ENCODE data around the gene MMRN2. TPM values are rescaled to one million over a fixed set of nuclear protein-coding genes. Genes with fewer than 3 reads are reported as not detected.
"Not testable (repeated sequence)": the region's sequence is repeated elsewhere in the genome, so short reads cannot be mapped to it uniquely, and the experiment has no call there.

The MMRN2 gene
- total RNA-seq, 1 experiment from 2014 or later, result 14.5 TPM

DNA sequence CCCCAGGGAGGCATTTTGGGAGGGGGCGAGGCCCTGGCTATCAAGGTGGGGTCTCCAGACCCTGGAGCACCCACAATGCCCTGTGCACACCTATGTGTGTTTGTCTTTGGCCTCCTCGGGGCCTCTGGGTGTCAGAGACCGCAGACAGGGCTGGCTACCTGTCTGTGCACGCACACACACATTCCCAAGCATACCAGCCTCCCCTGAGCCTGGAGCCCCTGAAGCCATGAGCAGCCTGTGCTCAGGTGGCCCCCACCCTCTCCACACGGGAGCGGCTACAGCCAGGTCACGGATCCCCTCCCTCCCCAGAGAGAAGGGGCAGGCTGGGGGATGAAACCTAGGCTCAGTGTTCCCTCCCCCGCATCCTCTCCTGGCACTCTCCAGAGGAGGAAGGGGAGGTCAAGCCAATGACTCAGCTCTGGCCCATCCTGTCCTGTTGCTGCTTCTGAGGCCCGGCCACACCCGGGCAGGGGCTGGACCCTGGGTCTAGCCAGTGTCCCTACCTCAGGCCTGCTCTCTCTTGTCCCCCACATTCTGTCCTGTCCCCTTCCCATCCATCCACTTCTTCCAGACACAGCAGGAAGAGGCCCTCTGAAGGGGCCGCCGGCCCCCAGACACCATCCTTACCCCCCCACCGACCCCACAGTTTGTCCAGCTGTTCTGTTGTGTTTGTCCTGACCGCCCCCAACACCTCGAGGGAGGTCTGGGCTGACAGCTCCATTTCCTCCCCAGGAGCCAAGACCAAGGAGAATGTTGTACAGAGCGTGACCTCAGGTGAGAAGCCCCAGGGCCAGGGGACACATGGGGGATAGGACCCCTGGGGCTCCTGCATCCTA, 1.7 kb upstream of the MMRN2 start:
- DNase-seq (ENCODE audit: low read depth), result peak; percentile 91
- in situ Hi-C loops (cut with HindIII; ENCODE audit: low pct_unique_long_range_greater_than_20kb, low sequenced_read_pairs), result no loop called here

DNA sequence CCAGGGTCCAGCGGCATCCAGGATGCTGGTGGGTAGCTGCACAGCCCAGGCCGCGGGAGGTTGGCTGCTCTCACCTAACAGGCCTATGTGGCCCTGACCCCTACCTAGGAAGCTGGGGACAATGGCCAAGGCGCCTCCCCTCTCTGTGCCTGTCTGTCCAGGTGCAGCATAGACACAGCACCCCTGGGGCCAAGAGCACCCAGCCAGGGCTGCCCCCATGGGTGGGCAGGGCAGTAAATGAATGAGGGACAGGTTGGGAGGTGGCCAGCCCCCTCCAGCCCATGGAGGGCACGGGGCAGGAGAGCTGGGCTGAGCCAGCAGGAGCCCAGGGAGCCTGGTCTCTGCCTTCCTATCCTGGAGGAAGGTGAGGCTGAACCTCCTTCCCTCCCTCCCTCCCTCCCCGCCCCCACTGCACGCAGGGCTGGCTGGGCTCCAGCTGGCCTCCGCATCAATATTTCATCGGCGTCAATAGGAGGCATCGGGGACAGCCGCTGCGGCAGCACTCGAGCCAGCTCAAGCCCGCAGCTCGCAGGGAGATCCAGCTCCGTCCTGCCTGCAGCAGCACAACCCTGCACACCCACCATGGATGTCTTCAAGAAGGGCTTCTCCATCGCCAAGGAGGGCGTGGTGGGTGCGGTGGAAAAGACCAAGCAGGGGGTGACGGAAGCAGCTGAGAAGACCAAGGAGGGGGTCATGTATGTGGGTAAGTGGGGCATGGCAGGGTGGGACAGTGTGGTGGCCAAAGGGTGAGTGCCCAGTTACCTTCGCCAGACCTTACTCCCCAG, 893 bp upstream of the MMRN2 start, which contains the start of gene SNCG:
SNCG (plus strand) TSS at position 484 of the 785 bp plus-strand sequence; CDS start at position 583, 99 bp downstream.
- in situ Hi-C loops (cut with HindIII; ENCODE audit: low pct_unique_long_range_greater_than_20kb, low sequenced_read_pairs), result no loop called here
- peak; percentile 54 for DNase-seq (ENCODE audit: low read depth)

- in situ Hi-C loops (cut with HindIII; ENCODE audit: low pct_unique_long_range_greater_than_20kb, low sequenced_read_pairs), result no loop called here
Measured at GRCh38 chr10:86956848-86957448, 467 bp downstream of the MMRN2 start.

DNA sequence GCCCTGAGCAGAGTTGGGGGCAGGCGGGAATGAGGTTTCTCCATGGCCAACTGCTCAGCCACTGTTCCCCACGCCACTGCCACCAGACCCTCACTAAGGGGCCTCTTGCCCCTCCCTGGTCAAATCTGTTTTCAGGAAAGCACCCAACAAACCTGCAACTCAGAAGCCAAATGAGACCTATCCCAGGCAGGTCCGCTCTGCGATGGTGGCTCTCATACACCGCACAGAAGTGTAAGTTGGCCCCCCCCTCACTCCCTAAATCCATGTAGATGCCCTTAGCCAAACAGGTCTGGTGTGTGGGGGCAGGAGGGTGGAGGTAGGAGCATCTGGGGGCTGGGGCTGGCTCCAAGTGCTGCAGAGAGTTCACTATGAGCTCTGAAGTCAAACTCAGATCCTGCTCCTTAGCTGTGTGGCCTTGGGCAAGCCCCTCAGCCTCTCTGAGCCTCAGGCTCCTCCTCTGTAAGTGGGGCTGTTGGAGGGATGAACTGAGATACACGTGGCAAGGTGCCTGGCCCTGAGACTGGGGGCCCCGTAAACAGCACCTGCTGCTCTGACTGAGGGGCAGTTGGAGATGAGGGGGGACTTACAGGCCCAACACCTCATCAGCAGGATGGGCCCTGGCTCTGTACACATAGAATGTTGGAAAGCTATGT, 1.1 kb downstream of the MMRN2 start:
- in situ Hi-C loops (cut with HindIII; ENCODE audit: low pct_unique_long_range_greater_than_20kb, low sequenced_read_pairs), result no loop called here
- DNase-seq (ENCODE audit: low read depth), result no peak

More at GRCh38 chr10:86956848-86957448, 467 bp downstream of the MMRN2 start:
- DNase-seq (ENCODE audit: low read depth), result no peak

GRCh38 chr10:86955501-86956194, 1.8 kb downstream of the MMRN2 start:
- no peak for DNase-seq (ENCODE audit: low read depth)
- in situ Hi-C loops (cut with HindIII; ENCODE audit: low pct_unique_long_range_greater_than_20kb, low sequenced_read_pairs), result no loop called here

DNA sequence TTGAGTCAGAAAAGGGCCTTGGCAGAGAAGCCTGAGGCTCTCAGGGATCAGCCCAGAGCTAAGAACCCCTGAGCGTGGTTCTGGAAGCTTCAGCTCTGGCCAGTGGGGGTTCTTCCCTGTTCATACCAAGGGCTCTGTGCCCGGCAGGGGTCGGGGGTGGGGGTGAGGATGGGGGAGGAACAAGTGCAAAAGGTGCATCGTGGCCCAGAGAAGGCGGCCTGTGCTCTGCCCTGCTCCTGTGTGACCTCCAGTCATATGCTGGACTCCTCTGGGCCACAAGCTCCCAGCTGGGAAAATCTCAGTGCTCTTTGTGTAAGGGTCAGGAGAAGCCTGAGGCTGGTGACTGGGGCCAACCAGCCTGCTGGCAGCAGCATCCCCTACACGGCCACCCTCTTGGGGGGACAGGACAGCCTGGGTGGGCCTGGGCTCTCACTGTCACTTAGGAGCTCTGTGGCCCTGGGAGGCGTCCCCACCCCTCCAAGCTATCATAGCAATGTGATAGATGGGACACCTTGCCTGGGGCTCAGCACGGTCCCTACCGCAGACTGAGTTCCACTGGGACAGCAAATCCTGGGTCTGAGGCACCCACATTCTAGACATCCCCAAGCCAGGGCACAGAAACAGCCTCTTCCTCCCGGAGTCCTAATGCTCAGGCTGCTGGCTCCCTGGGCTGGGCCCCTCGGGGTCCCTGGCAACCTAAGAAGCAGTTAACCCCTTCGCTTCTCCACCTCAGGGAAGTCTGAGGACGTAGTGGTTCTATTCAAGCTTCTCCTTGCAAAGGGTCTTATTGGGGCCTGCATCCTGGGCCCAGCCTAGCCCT, 2.5 kb downstream of the MMRN2 start:
- DNase-seq (ENCODE audit: low read depth), result no peak
- in situ Hi-C loops (cut with HindIII; ENCODE audit: low pct_unique_long_range_greater_than_20kb, low sequenced_read_pairs), result no loop called here

DNA sequence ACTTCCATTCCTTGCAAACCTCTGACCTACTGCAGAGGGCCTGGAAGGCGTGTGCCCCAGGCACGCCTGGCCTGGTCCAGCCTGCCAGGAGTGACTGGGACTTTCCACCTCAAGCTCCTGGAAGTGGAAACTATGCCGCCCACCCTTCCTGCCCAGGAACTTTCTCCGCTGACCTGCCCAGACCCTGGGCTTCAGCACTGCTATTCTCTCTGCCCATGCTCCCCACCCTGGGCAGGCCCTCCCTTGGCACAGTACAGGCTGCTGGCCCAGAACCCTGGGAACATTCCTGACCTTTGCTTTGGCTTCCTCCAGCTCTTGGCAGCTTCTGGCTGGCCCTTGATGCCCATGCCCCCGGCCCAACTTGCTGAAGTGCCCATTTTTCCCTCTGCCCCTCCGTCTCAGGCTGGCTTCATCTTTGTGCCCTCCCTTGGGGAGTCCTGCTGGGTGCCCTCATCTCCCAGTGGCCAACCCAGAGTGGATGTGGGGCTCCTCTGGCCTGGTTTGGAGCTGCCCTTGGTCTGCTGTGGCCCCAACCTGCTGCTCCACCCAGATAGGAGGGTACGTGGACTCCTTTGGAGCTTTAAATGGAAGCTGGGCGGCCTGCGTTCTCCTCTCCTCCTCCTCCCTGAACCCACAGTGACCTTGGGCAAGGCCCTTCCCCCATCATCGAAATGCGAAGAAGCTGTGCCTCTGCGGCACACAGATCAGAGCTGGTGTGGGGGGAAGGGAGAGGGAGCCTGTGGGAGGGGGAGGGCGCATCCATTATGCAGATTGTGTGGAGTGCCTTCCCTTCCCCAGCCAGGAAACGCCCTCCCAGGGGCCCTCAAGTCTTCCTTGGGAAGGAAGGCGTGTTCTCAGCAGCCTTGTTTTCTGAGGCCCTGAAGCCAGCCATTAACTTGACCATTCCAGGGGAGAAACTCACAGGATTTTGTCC, 3.4 kb downstream of the MMRN2 start:
- peak; percentile 93 for DNase-seq (ENCODE audit: low read depth)
- in situ Hi-C loops (cut with HindIII; ENCODE audit: low pct_unique_long_range_greater_than_20kb, low sequenced_read_pairs), result no loop called here

DNA sequence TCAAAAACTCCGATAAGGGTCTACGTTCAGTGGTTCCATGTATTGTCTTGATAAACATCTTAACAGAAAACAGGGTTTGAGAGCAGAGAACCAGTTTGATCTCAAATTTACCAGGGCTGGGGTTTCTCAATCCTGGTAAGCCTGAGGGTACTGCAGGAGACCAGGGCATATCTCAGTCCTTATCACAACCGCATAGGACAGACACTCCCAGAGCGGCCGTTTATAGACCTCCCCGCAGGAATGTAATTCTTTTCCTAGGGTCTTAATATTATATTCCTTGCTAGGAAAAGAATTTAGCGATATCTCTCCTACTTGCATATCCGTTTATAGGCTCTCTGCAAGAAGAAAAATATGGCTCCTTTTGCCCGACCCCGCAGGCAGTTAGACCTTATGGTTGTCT, 4.7 kb downstream of the MMRN2 start:
- DNase-seq (ENCODE audit: low read depth); in situ Hi-C loops (cut with HindIII; ENCODE audit: low pct_unique_long_range_greater_than_20kb, low sequenced_read_pairs): not testable (repeated sequence)

DNA sequence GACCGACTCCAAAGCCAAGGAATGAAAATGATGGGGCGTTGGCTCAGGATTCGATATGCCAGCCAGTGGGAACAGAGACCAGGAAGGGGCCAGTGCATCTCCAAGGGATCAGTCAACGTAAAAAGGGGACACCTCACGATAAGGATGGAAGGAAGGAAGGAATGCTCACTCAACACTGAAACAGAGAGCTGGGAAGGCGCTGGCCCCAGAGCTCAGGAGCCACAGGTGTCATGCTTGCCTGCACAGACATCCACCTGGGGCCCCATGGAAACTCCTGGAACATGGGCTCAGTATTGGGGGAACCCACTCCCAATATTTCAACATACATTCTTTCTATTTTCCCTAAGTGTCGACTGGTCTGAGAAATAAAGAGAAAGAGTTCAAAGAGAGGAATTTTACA, 5.3 kb downstream of the MMRN2 start:
- in situ Hi-C loops (cut with HindIII; ENCODE audit: low pct_unique_long_range_greater_than_20kb, low sequenced_read_pairs), result no loop called here
- DNase-seq (ENCODE audit: low read depth), result no peak

- in situ Hi-C loops (cut with HindIII; ENCODE audit: low pct_unique_long_range_greater_than_20kb, low sequenced_read_pairs), result no loop called here
- no peak for DNase-seq (ENCODE audit: low read depth)
Measured at GRCh38 chr10:86951184-86951761, 6.1 kb downstream of the MMRN2 start.

DNA sequence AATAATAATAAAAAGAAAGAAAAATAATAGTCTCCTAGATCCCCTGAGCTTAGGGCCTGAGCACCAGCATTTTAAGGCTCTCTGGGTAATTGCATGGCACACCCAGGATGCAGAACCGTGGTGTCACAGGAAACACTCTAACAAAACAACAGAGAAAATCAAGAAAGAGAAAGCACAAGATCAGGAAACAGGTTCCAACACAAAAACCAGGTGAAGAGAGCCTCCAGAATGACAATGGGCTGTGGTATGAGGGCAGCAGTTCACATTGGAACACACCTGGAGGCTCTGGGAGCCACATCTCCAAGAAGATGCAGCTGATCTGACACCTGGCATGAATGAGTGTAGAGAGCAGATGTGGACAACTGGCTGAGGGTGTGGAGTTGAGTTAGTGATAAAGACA, 7.1 kb downstream of the MMRN2 start:
- no peak for DNase-seq (ENCODE audit: low read depth)
- in situ Hi-C loops (cut with HindIII; ENCODE audit: low pct_unique_long_range_greater_than_20kb, low sequenced_read_pairs), result no loop called here

GRCh38 chr10:86947806-86948205, 9.6 kb downstream of the MMRN2 start:
- in situ Hi-C loops (cut with HindIII; ENCODE audit: low pct_unique_long_range_greater_than_20kb, low sequenced_read_pairs), result not testable (repeated sequence)

GRCh38 chr10:86946213-86947155, 10.9 kb downstream of the MMRN2 start:
- no peak for DNase-seq (ENCODE audit: low read depth)
- in situ Hi-C loops (cut with HindIII; ENCODE audit: low pct_unique_long_range_greater_than_20kb, low sequenced_read_pairs), result no loop called here

More at GRCh38 chr10:86947806-86948205, 9.6 kb downstream of the MMRN2 start:
- DNase-seq (ENCODE audit: low read depth), result not testable (repeated sequence)

- no peak for DNase-seq (ENCODE audit: low read depth)
Measured at GRCh38 chr10:86945361-86946212, 11.8 kb downstream of the MMRN2 start.

More at GRCh38 chr10:86945361-86946212, 11.8 kb downstream of the MMRN2 start:
- in situ Hi-C loops (cut with HindIII; ENCODE audit: low pct_unique_long_range_greater_than_20kb, low sequenced_read_pairs), result no loop called here

Measured in Caki2 (cell line).